ENCODE results near the gene KIAA0319L.

DNA sequence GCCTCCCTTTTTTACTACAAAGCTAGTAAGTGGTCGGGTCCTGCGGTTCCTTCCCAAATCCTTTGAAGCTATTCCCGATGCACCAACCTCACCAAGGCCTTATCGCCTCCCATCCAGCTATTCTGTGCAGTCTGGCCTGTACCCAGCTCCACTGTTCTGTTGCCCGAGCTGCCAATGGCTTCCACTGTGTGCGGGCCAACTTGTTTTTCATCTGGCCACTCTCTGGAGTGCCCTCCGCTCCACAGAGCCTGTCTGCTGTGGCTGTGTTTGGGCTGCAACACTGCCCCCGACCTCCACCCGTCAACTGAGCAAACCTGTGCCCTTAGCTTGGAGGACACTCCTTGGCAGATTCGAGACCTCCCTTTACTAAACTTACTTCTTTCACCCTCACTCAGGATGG, 125.0 kb downstream of the KIAA0319L start:
- TF ChIP-seq, protein P1, sequence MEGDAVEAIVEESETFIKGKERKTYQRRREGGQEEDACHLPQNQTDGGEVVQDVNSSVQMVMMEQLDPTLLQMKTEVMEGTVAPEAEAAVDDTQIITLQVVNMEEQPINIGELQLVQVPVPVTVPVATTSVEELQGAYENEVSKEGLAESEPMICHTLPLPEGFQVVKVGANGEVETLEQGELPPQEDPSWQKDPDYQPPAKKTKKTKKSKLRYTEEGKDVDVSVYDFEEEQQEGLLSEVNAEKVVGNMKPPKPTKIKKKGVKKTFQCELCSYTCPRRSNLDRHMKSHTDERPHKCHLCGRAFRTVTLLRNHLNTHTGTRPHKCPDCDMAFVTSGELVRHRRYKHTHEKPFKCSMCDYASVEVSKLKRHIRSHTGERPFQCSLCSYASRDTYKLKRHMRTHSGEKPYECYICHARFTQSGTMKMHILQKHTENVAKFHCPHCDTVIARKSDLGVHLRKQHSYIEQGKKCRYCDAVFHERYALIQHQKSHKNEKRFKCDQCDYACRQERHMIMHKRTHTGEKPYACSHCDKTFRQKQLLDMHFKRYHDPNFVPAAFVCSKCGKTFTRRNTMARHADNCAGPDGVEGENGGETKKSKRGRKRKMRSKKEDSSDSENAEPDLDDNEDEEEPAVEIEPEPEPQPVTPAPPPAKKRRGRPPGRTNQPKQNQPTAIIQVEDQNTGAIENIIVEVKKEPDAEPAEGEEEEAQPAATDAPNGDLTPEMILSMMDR (IDR thresholded peaks at IDR 0.05), result no peak
- TF ChIP-seq POLR2A (IDR thresholded peaks at IDR 0.05), result no peak
- no peak for TF ChIP-seq POLR2AphosphoS5 (IDR thresholded peaks at IDR 0.05)

All from prostate gland (tissue), 2 donors.